Umbilical cord (tissue), 2 donors: ENCODE data around the gene HOMER1. TPM values are rescaled to one million over a fixed set of nuclear protein-coding genes. Genes with fewer than 3 reads are reported as not detected.

Source experiments
- DNase-seq: peaks from one replicate; pipeline ENCODE4 v3.0.0-alpha.2; 2015; ENCODE audit warnings: low spot score
- total RNA-seq: library from RNA; depleted of rRNA; stranded (reverse); fragments of >200 nt; gene quantifications from one replicate; pipeline ENCODE4 v1.2.3, GENCODE V29; 2014; ENCODE audit warnings: low replicate concordance; ENCODE audit not compliant: insufficient read depth

Gene HOMER1, protein sequence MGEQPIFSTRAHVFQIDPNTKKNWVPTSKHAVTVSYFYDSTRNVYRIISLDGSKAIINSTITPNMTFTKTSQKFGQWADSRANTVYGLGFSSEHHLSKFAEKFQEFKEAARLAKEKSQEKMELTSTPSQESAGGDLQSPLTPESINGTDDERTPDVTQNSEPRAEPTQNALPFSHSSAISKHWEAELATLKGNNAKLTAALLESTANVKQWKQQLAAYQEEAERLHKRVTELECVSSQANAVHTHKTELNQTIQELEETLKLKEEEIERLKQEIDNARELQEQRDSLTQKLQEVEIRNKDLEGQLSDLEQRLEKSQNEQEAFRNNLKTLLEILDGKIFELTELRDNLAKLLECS
- 13.2 TPM for total RNA-seq

DNA sequence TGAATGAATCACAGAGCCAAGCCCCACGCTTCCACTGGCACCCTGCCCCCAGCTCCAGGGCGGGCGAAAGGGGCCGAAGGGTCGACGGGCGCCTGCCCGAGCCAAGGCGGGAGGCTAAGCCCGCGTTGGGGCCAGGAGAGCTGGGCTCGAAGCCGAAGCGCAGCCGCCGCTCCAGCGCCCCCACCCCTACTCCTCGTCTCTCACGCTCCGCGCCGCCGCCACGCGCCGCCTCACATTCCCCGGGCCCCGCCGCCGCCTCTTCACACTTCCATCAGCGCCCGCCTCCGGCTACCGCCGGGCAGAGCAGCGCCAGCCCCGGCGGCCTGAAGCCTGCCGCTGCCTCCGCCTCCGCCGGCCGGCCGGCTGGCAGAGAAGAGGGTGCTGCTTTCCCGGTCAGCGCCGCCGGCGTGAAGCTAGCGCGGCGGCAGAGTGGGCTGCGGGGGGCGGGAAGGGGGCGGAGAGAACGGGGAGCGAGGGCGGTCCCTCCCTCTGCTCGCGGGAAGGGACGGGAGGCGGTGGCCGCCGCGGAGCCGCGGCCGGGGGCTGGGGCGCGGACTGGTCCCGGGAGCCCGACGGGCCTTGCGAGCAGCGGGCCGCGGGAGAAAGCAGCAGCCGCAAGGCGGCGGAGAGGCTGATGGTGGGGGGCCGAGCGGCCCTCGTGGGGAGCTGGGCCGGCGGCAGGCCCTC, at the start of gene HOMER1:
Gene HOMER1, minus strand, starts transcription at position 431 of the 687 bp plus-strand sequence. CDS start 1,360 bp downstream, outside the sequence.
- DNase-seq = peak; percentile 88

GRCh38 chr5:79563247-79563590, 49.3 kb upstream of the HOMER1 start:
- DNase-seq = no peak

GRCh38 chr5:79562351-79563246, 48.7 kb upstream of the HOMER1 start:
- DNase-seq = no peak

GRCh38 chr5:79561525-79561893, 47.6 kb upstream of the HOMER1 start:
- no peak for DNase-seq

DNA sequence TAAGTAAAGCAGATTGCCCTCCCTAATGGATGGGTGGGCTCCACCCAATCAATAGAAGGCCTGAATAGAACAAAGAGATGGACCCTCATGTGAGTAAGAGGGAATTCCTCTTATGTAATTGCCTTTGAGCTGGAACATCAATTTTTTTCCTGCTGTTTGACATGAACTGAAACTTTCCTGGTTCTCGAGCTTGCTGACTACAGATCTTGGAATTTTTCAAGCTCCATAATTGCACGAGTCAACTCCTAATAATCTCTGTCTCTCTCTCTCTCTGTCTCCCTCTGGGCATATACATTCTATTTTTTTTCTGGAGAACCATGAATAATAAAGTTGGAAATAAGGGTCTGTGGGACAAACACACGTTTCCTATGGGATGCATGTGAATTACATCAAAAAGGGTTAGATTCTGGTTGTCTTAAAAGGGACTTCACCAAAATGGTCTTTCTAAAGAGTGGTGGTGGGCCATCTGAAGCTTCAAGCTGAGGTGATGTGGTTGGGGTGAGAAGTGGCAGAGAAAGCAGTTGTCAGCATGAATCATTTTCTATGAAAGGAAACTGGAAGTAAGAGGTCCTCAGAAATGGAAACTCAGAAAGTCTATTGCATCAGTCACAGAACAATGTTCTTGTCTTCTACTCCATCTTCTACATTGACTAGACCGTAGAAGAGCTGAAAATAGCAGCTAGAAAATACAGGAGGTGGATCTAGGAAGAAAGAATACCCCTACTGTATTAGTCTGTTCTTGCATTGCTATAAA, 47.0 kb upstream of the HOMER1 start:
- DNase-seq = no peak

DNA sequence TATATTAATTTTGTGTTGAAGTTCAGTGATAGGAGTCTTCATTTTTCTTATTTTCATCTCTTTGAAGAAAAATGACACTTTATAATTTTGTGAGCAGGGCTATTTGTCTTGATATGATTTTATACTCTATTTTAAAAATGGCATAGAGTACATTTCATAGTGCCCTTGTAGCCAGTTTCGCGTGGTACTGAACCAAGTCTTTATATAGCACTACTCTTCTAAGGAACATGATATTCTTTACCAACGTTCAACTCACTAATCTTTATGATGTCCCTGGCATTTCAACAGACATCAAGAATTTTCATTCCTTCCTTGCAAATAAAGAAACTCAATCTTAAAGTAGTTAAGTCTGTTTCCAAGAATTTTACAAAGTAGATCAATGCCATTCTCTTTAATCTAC, 41.5 kb upstream of the HOMER1 start:
- DNase-seq = no peak

DNA sequence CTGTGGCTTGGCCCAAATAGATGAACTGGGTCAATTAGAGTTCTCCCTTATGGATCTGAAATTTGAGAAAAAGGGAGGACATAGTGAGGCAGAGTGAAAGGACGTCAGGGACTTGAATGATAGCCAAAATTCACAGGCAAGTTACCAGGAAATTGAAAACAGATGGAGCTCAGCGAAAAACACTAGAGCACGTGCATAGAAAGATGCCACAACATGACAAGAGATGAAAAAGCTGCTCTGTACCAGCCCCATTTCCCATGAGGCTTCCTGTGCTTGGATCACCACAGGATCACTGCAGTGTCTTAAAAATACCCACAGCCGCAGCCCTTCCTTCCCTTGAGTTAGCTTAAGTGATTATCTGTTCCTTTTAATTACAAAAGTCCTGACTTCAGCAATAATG, 39.0 kb upstream of the HOMER1 start:
- DNase-seq = no peak

DNA sequence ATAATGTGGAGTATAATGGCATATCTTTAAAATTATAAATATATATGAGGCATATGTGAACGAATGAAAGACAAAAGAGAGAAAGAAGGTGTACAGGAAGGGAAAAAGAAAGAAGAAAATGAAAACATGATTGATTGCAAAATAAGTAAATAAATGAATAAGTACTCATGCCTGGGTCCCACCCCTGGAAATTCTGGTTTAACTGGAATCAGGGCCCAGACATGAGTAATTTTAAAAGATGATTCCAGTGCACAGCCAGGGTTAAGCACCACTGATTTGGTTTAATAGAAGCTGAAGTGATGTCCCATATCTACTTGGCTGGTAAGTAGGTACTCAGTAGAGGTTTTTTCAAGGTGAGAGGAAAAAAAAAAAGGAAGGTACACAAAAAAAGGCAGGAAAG, 34.0 kb upstream of the HOMER1 start:
- peak; percentile 19 for DNase-seq

GRCh38 chr5:79547429-79547822, 33.5 kb upstream of the HOMER1 start:
- DNase-seq = no peak

DNA sequence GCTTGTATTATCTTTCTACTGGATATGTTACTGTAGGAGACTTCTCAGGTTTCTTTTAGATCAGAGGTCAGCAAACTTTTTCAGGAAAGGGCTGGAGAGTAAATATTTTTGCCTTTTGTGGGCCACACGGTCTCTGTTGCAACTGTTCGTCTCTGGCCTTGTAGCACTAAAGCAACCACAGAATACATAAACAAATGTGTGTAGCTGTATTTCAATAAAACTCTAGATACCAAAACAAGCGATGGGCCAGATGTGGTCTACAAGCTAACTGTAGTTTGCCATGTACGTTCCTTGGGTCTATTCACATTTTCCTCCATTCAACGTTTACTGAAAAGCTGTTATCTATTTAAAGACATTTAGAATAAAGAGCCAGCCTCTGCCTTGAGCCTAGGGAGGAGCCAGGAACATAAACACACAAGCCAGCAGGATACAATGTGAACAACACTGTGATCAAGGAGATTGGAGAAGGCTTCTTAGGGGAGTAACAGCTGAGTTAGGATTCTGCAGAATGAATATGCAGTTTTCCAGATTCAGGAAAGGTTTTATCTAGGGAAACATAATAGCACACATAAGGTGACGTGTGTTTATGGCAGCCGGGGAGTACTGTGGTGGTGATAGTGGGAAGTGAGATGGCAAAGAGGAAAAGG, 33.0 kb upstream of the HOMER1 start:
- DNase-seq = no peak

DNA sequence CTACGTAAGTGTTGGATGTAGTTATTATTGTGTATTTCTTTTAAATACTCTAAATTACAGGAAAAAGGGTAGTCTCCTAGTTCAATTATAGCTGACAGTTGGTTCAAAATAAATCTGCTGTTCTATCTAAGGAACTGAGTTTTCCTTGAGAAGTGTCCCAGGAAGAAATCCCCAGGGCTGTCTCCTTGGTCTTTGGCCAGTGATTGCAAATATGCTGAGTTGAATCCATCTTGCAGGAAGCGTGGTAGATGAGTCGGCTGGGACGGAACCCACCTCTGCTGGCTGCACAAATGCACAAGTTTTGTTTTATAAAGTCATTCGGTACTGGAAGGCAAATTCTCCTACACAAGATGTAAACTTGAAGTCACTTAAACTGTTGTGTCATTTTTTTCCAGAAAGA, 30.2 kb upstream of the HOMER1 start:
- no peak for DNase-seq

DNA sequence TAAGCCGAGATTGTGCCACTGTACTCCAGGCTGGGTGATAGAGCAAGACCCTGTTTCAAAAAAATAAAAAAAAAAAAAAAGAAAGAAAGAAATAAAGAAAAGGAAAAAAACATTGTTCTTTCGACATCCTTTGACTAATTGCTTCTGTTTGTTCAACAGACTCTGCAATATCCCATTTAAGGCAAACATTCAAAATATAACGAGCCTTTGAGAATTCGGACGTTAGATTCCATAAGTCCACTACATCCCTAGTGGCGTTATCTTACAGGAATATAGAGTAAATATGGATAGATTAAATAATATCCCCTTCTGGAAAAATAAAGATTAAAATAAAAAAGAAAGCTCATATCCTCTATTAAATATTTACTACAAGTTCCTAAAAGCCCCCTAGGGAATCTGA, 27.0 kb upstream of the HOMER1 start:
- no peak for DNase-seq

- DNase-seq = no peak
Measured at GRCh38 chr5:79536193-79536906, 22.4 kb upstream of the HOMER1 start.

DNA sequence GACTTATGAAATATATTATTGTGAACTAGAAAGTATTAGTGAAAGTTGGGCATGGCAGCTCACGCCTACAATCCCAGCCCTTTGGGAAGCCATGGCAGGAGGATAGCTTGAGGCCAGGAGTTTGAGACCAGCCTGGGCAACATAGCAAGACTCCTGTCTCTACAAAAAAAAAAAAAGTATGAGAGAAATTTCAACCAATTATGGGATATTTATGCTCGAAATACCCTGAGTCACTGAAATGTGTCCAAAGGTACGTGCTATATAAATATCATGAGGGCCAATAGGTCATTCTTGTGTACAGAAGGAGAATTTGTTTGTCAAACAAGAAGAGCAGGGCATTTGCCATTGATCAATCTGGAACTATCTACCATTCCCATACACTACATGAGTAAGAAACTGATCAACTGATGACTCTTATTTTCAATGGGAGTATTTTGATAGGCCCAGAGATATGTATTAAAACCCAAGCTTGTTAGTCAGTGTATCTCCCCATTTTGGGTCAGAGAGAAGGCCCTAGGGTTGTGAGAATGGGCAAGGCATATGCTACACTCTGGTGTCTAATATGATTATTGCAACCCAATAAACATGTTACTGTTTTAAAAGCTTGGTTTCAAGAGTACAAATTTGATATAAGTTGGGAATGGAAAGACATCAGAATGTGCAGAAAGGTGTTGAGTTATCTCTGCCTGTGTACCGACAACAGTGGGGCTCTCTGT, 21.7 kb upstream of the HOMER1 start:
- DNase-seq = no peak

GRCh38 chr5:79529110-79529509, 15.2 kb upstream of the HOMER1 start:
- no peak for DNase-seq

GRCh38 chr5:79527431-79527830, 13.5 kb upstream of the HOMER1 start:
- DNase-seq = no peak

DNA sequence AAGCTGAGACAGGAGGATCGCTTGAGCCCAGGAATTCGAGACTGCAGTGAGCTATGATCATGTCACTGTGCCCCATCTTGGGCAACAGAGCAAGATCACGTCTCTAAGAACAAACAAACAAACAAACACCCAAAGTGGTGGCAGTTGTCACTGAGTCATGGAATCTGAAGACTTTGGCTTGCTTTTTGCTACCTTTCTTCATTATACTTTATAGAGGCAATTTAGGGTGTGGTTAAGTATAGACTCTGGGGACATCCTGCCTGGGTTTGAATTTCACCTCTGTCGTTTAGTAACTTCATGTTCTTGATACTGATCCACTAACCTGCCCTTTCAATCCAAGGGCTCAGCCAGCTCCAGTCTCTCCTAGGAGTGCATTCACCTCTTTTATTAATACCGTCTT, 13.0 kb upstream of the HOMER1 start:
- no peak for DNase-seq

DNA sequence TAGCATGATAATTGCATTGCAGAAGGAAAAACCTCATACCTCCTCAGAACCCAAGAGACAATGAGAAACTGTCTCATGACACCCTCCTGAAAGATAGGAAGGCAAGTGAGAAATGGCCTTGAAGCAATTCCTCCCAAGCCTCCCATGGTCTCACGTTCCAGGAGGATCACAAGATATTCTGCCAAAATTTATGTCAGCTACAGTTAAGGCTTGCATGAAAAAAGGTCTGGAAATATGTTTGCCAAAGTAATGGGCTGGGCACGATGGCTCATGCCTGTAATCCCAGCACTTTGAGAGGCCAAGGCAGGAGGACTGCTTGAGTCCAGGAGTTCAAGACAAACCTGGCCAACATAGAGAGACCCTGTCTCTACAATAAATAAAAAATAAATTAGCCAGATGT, 12.6 kb upstream of the HOMER1 start:
- DNase-seq = no peak

- DNase-seq = no peak
Measured at GRCh38 chr5:79521156-79521555, 7.2 kb upstream of the HOMER1 start.

GRCh38 chr5:79518718-79519117, 4.8 kb upstream of the HOMER1 start:
- DNase-seq = peak; percentile 23
